ENCODE results near the gene RREB1.

DNA sequence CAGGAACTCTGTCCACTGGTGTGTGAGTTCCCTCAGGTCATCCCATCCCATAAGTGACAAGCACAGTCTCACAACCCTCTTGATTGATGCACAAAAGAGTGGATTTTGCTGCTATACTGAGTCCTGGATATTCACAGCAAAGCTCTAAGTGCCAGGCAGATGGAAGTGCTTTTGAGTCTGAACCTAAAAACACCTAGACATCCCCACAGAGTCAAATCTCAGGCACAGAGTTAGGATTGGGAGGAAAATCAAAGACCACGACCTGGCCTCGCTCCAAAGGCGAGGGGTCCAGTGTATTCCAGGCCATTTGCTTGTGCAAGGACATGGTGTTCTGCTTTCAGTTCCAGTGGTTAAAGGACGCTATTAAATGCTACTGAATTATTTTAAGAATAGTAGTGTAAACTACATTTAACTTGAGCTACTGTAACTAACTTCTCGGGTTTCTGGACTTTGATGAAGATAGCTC, 56.8 kb downstream of the RREB1 start:
- TF ChIP-seq, protein P1, sequence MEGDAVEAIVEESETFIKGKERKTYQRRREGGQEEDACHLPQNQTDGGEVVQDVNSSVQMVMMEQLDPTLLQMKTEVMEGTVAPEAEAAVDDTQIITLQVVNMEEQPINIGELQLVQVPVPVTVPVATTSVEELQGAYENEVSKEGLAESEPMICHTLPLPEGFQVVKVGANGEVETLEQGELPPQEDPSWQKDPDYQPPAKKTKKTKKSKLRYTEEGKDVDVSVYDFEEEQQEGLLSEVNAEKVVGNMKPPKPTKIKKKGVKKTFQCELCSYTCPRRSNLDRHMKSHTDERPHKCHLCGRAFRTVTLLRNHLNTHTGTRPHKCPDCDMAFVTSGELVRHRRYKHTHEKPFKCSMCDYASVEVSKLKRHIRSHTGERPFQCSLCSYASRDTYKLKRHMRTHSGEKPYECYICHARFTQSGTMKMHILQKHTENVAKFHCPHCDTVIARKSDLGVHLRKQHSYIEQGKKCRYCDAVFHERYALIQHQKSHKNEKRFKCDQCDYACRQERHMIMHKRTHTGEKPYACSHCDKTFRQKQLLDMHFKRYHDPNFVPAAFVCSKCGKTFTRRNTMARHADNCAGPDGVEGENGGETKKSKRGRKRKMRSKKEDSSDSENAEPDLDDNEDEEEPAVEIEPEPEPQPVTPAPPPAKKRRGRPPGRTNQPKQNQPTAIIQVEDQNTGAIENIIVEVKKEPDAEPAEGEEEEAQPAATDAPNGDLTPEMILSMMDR (IDR thresholded peaks at IDR 0.05): no peak
- TF ChIP-seq POLR2A (IDR thresholded peaks at IDR 0.05): no peak

All from adrenal gland (tissue), 5 donors.